GM18907 (cell line): Measurements from ENCODE around the gene GPRC5B.
A peak's percentile ranks its signal among the peaks of the same experiment; 100 is the strongest.

ENCODE experiments used
- ATAC-seq: cut with Tn5 transposase; IDR thresholded peaks from one replicate; pipeline ENCODE4 v1.9.1; 2021; ENCODE audit warnings: mild to moderate bottlenecking, moderate library complexity; ENCODE audit not compliant: unreplicated experiment

The GPRC5B gene

GRCh38 chr16:19815418-19815817 is 69.2 kb downstream of the GPRC5B start:
- no peak for ATAC-seq

GRCh38 chr16:19812986-19813385 is 71.7 kb downstream of the GPRC5B start:
- ATAC-seq, result no peak

GRCh38 chr16:19810817-19811731 is 73.6 kb downstream of the GPRC5B start:
- no peak for ATAC-seq

GRCh38 chr16:19809693-19810092 is 75.0 kb downstream of the GPRC5B start:
- ATAC-seq, result no peak

- ATAC-seq, result no peak
These were observed 75.5 kb downstream of the GPRC5B start for GRCh38 chr16:19809121-19809635.

- peak; percentile 92 for ATAC-seq
These were observed 76.5 kb downstream of the GPRC5B start for GRCh38 chr16:19808061-19808641.
